Measurements from ENCODE around the gene CCDC149.

The CCDC149 gene

DNA sequence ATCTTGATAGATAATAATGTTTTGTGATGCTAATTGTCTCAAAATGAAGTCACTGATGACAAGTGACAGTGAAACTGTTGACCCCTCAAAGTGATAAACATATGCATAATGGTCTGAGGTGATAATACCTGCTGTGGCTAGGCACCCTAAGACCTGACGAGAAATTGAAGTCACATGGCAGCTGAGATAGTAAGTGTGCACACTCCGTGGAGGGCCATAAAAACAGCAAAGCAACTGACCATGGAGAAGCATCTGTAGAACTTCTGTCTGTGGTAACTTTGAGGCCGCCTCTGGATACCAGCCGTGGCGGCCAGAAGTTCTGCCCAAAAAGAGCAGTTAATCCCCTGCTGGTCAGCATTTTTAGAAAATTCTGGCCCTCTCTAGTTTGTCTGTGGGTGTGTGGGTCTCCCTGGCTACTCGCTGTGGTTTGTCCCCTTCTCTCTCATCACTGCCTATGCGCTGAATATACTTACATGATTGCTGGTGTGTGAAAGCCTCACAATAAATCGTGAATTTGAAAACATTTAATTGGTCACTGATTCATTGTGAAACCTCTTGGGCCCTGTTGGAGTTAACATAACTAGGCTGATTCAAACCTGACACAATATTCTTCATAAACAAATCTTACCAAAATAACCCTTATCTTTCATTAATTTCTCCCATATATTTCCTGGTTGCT lies 50.6 kb downstream of the CCDC149 start:
- no peaks in the 10 kb centered on the region for H3K36me3 ChIP-seq (ENCODE audit: control insufficient read depth, insufficient read depth, low read length)
- H3K4me1 ChIP-seq (ENCODE audit: control insufficient read depth, insufficient read depth, low read length, poor library complexity, severe bottlenecking) = peaks cover 10% of the 10 kb centered on the region
- H3K4me3 ChIP-seq (ENCODE audit: extremely low read depth, insufficient read depth, low read length, poor library complexity, severe bottlenecking) = no peak overlapping the region
- no peak overlapping the region for H3K27ac ChIP-seq (ENCODE audit: low read depth, low read length, severe bottlenecking)
- 91% methylated on average over 6 to 7 of the region's 8 CpGs for WGBS, 2 experiments (ENCODE audit: insufficient coverage in 2 of 2)
- peaks cover 26% of the 10 kb centered on the region for H3K9me3 ChIP-seq (ENCODE audit: control insufficient read depth, low read length)

- Histone ChIP-seq H3K27ac (ENCODE audit: low read depth, low read length, severe bottlenecking) (peak overlapping the region; percentile 66), H3K4me1 (ENCODE audit: control insufficient read depth, insufficient read depth, low read length, poor library complexity, severe bottlenecking) (peaks cover 10% of the 10 kb centered on the region), H3K36me3 (ENCODE audit: control insufficient read depth, insufficient read depth, low read length) (no peaks in the 10 kb centered on the region), H3K4me3 (ENCODE audit: extremely low read depth, insufficient read depth, low read length, poor library complexity, severe bottlenecking) (no peak overlapping the region), H3K9me3 (ENCODE audit: control insufficient read depth, low read length) (peaks cover under 1% of the 10 kb centered on the region)
- WGBS, 2 experiments (ENCODE audit: insufficient coverage in 2 of 2) = 69% methylated on average over 2 of the region's 4 CpGs; no CpG with 5 or more reads in 1 of the 2 experiments
Measured at GRCh38 chr4:24858550-24858949, 54.3 kb downstream of the CCDC149 start.

DNA sequence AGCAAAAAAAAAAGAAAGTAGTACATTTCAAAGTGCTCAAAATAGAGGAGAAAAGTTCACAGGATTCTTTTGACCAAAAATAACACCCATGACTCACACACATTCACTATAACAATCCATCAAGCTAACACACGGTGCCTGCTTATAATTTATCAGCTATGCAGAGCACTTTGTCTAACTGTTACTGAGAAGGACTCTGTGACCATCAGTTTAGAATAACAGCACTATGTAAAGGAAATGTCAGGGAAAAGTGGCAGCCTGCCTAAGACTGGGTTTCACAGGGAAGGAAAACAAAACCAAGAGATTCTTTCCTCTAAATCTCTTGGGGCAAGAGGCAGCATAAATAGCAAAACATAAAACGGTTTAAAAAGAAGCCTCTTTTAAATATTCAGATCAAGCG lies 54.8 kb downstream of the CCDC149 start:
- no peak overlapping the region for H3K4me3 ChIP-seq (ENCODE audit: extremely low read depth, insufficient read depth, low read length, poor library complexity, severe bottlenecking)
- no peaks in the 10 kb centered on the region for H3K9me3 ChIP-seq (ENCODE audit: control insufficient read depth, low read length)
- H3K36me3 ChIP-seq (ENCODE audit: control insufficient read depth, insufficient read depth, low read length) = no peaks in the 10 kb centered on the region
- H3K4me1 ChIP-seq (ENCODE audit: control insufficient read depth, insufficient read depth, low read length, poor library complexity, severe bottlenecking) = peaks cover 10% of the 10 kb centered on the region
- peak overlapping the region; percentile 66 for H3K27ac ChIP-seq (ENCODE audit: low read depth, low read length, severe bottlenecking)
- WGBS, 2 experiments (ENCODE audit: insufficient coverage in 2 of 2) = 82 to 83% methylated on average over 1 to 2 of the region's 3 CpGs

DNA sequence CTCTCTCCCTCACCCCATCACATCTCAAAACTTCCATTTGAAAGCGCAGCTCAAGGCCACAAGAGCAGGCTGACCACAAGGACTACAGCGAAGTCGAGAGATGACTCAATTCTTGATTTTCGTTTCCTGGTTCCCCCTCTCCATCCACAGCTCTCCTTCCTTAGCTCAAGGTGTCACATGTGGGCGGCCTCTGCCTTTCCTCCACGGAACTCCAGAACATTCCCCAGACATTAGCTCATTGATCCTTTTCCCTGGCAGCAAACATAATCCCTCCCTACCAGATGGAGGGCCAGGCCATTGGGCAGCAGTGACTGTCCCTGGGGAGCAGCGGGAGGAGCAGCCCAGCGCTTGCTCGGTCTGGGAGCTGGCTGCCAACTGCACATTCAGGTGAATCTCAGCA lies 56.3 kb downstream of the CCDC149 start:
- H3K4me3 ChIP-seq (ENCODE audit: extremely low read depth, insufficient read depth, low read length, poor library complexity, severe bottlenecking) = no peak overlapping the region
- 78 to 89% methylated on average over 9 of the region's 9 CpGs for WGBS, 2 experiments (ENCODE audit: insufficient coverage in 2 of 2)
- H3K36me3 ChIP-seq (ENCODE audit: control insufficient read depth, insufficient read depth, low read length) = no peaks in the 10 kb centered on the region
- H3K4me1 ChIP-seq (ENCODE audit: control insufficient read depth, insufficient read depth, low read length, poor library complexity, severe bottlenecking) = peaks cover 18% of the 10 kb centered on the region
- H3K27ac ChIP-seq (ENCODE audit: low read depth, low read length, severe bottlenecking) = no peak overlapping the region
- H3K9me3 ChIP-seq (ENCODE audit: control insufficient read depth, low read length) = no peaks in the 10 kb centered on the region

DNA sequence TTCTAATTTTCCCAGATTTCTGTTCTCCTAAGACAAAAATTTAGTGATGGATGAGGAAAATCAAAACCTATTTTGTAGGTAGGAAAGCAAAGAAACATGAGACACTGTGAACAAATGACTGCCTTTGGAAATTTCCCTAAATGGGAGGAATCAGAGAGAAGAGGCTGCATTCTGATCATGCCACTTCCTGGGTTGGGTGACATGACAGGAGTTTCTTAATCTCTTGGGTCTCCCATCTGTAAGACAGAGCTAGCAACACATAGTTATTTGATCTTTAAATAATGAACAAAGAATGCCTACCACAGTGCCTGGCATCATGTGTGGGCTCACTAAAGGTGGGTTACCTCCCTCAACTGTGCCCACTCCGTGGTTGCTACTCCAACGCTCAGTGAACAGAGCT lies 57.1 kb downstream of the CCDC149 start:
- peaks cover 26% of the 10 kb centered on the region for H3K4me1 ChIP-seq (ENCODE audit: control insufficient read depth, insufficient read depth, low read length, poor library complexity, severe bottlenecking)
- H3K4me3 ChIP-seq (ENCODE audit: extremely low read depth, insufficient read depth, low read length, poor library complexity, severe bottlenecking) = no peak overlapping the region
- H3K27ac ChIP-seq (ENCODE audit: low read depth, low read length, severe bottlenecking) = no peak overlapping the region
- H3K9me3 ChIP-seq (ENCODE audit: control insufficient read depth, low read length) = no peaks in the 10 kb centered on the region
- 100% methylated on average over 1 to 2 of the region's 2 CpGs for WGBS, 2 experiments (ENCODE audit: insufficient coverage in 2 of 2)
- H3K36me3 ChIP-seq (ENCODE audit: control insufficient read depth, insufficient read depth, low read length) = no peaks in the 10 kb centered on the region

GRCh38 chr4:24853142-24853541 lies 59.7 kb downstream of the CCDC149 start:
- Histone ChIP-seq H3K4me1 (ENCODE audit: control insufficient read depth, insufficient read depth, low read length, poor library complexity, severe bottlenecking) (peaks cover 31% of the 10 kb centered on the region), H3K9me3 (ENCODE audit: control insufficient read depth, low read length) (no peaks in the 10 kb centered on the region), H3K4me3 (ENCODE audit: extremely low read depth, insufficient read depth, low read length, poor library complexity, severe bottlenecking) (no peak overlapping the region), H3K27ac (ENCODE audit: low read depth, low read length, severe bottlenecking) (no peak overlapping the region), H3K36me3 (ENCODE audit: control insufficient read depth, insufficient read depth, low read length) (no peaks in the 10 kb centered on the region)
- WGBS, 2 experiments (ENCODE audit: insufficient coverage in 2 of 2) = 93 to 96% methylated on average over 3 of the region's 5 CpGs

GRCh38 chr4:24850674-24851073 lies 62.2 kb downstream of the CCDC149 start:
- WGBS, 2 experiments (ENCODE audit: insufficient coverage in 2 of 2) = no CpG with 5 or more reads among the region's 1 CpG
- Histone ChIP-seq H3K36me3 (ENCODE audit: control insufficient read depth, insufficient read depth, low read length) (no peaks in the 10 kb centered on the region), H3K4me1 (ENCODE audit: control insufficient read depth, insufficient read depth, low read length, poor library complexity, severe bottlenecking) (peaks cover 24% of the 10 kb centered on the region), H3K9me3 (ENCODE audit: control insufficient read depth, low read length) (no peaks in the 10 kb centered on the region), H3K27ac (ENCODE audit: low read depth, low read length, severe bottlenecking) (no peak overlapping the region), H3K4me3 (ENCODE audit: extremely low read depth, insufficient read depth, low read length, poor library complexity, severe bottlenecking) (no peak overlapping the region)

DNA sequence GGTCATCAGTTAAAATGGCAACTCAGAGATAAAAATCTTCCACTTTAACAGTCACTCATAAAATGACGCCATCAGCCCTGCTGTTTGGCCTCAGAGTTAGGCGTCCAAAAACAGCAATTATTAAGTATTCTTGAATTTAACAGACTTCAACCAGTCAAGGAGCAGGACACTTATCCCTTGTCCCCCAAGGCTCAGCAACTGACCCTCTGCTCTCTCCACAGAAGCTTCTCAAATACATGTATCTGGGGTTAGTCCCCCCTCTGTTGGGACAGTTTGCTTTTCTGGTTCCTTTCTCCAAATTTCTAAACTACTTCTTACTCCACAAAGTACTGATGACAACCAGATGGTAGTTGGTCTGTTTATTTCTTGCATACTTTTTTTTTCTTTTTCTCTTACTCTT lies 63.1 kb downstream of the CCDC149 start:
- 87% methylated on average over 2 of the region's 2 CpGs; no CpG with 5 or more reads in 1 of the 2 experiments for WGBS, 2 experiments (ENCODE audit: insufficient coverage in 2 of 2)
- Histone ChIP-seq H3K4me1 (ENCODE audit: control insufficient read depth, insufficient read depth, low read length, poor library complexity, severe bottlenecking) (peaks cover 24% of the 10 kb centered on the region), H3K4me3 (ENCODE audit: extremely low read depth, insufficient read depth, low read length, poor library complexity, severe bottlenecking) (no peak overlapping the region)

GRCh38 chr4:24849351-24849750 lies 63.5 kb downstream of the CCDC149 start:
- H3K4me1 ChIP-seq (ENCODE audit: control insufficient read depth, insufficient read depth, low read length, poor library complexity, severe bottlenecking) = peaks cover 24% of the 10 kb centered on the region
- H3K9me3 ChIP-seq (ENCODE audit: control insufficient read depth, low read length) = no peaks in the 10 kb centered on the region
- no peak overlapping the region for H3K4me3 ChIP-seq (ENCODE audit: extremely low read depth, insufficient read depth, low read length, poor library complexity, severe bottlenecking)
- H3K36me3 ChIP-seq (ENCODE audit: control insufficient read depth, insufficient read depth, low read length) = no peaks in the 10 kb centered on the region
- H3K27ac ChIP-seq (ENCODE audit: low read depth, low read length, severe bottlenecking) = no peak overlapping the region
- 71% methylated on average over 1 of the region's 4 CpGs; no CpG with 5 or more reads in 1 of the 2 experiments for WGBS, 2 experiments (ENCODE audit: insufficient coverage in 2 of 2)

More for the DNA sequence above, 63.1 kb downstream of the CCDC149 start:
- H3K36me3 ChIP-seq (ENCODE audit: control insufficient read depth, insufficient read depth, low read length) = no peaks in the 10 kb centered on the region
- H3K9me3 ChIP-seq (ENCODE audit: control insufficient read depth, low read length) = no peaks in the 10 kb centered on the region
- no peak overlapping the region for H3K27ac ChIP-seq (ENCODE audit: low read depth, low read length, severe bottlenecking)

DNA sequence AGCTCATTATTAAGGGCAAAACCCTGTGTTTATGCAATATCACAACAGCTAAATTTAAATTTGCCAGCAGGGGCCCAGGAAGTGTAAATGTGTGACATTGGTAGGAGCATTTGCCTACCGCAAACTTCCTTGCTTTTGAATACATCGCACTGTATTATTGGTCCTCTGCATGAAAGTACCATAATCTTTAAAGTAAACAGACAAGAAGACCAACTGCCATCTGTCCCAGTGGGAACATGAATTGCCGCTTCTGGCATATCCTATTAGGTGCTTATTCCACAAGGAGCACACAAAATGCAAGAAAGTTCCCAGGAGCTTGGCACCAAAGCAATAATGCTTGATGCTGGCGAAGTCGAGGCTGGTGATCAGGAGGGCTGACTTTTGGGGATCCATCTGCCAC lies 66.1 kb downstream of the CCDC149 start:
- Histone ChIP-seq H3K4me1 (ENCODE audit: control insufficient read depth, insufficient read depth, low read length, poor library complexity, severe bottlenecking) (peaks cover 16% of the 10 kb centered on the region), H3K27ac (ENCODE audit: low read depth, low read length, severe bottlenecking) (no peak overlapping the region), H3K9me3 (ENCODE audit: control insufficient read depth, low read length) (no peaks in the 10 kb centered on the region), H3K4me3 (ENCODE audit: extremely low read depth, insufficient read depth, low read length, poor library complexity, severe bottlenecking) (no peak overlapping the region), H3K36me3 (ENCODE audit: control insufficient read depth, insufficient read depth, low read length) (no peaks in the 10 kb centered on the region)
- WGBS, 2 experiments (ENCODE audit: insufficient coverage in 2 of 2) = 92 to 95% methylated on average over 2 to 5 of the region's 5 CpGs

DNA sequence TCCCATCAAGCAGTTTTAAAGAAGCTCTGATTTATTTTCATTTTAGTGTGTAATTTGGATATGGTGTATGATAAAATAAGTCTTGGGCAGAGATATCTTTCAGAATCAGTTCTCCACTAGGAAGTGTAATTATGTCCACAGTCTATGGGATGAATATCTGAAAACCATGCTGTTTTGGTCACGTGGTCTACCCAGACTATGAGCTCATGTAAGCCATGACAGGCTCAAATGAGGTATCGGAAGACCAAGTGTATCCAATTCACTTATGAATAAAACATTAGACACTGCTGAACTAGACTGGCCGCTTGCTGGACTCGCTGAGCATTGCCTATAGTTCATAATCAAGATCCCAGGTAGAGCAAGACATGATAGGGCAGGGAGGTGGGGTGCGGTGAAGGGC lies 66.9 kb downstream of the CCDC149 start:
- H3K9me3 ChIP-seq (ENCODE audit: control insufficient read depth, low read length) = no peaks in the 10 kb centered on the region
- no peak overlapping the region for H3K27ac ChIP-seq (ENCODE audit: low read depth, low read length, severe bottlenecking)
- peaks cover 9% of the 10 kb centered on the region for H3K4me1 ChIP-seq (ENCODE audit: control insufficient read depth, insufficient read depth, low read length, poor library complexity, severe bottlenecking)
- H3K36me3 ChIP-seq (ENCODE audit: control insufficient read depth, insufficient read depth, low read length) = no peaks in the 10 kb centered on the region
- WGBS, 2 experiments (ENCODE audit: insufficient coverage in 2 of 2) = 87 to 100% methylated on average over 2 to 3 of the region's 5 CpGs
- no peak overlapping the region for H3K4me3 ChIP-seq (ENCODE audit: extremely low read depth, insufficient read depth, low read length, poor library complexity, severe bottlenecking)

Measured in mesodermal cell (in vitro differentiated cells).